Erythroblast (primary cell): ENCODE results near the gene RPS15.

ENCODE experiments used
- DNase-seq, 2 experiments: peaks; one replicate each; lab custom pipeline; 2025; lab: John Stamatoyannopoulos, UW
- GATA1 ChIP-seq: IDR thresholded peaks from 2 replicates; pipeline ENCODE4 v1.6.1; 2011; ENCODE audit warnings: low read depth, mild to moderate bottlenecking, control low read depth, low read length, moderate library complexity
- POLR2A ChIP-seq: IDR thresholded peaks from 2 replicates; pipeline ENCODE4 v1.6.1; 2011; ENCODE audit warnings: mild to moderate bottlenecking, low read length

Gene RPS15

GRCh38 chr19:1420590-1420989 lies 17.6 kb upstream of the RPS15 start:
- TF ChIP-seq GATA1 (no peak), POLR2A (no peak)
- no peak for DNase-seq

GRCh38 chr19:1421218-1421957 lies 16.8 kb upstream of the RPS15 start:
- TF ChIP-seq POLR2A (no peak), GATA1 (no peak)
- no peak for DNase-seq

GRCh38 chr19:1421958-1422305 lies 16.3 kb upstream of the RPS15 start:
- DNase-seq, result no peak
- TF ChIP-seq POLR2A (no peak), GATA1 (no peak)

- DNase-seq, result no peak
- TF ChIP-seq POLR2A (no peak), GATA1 (no peak)
Observed at GRCh38 chr19:1422360-1422759, 15.8 kb upstream of the RPS15 start.

GRCh38 chr19:1422943-1423342 lies 15.3 kb upstream of the RPS15 start:
- DNase-seq, result no peak
- TF ChIP-seq GATA1 (no peak), POLR2A (no peak)

GRCh38 chr19:1423436-1424191 lies 14.6 kb upstream of the RPS15 start:
- no peak for DNase-seq
- no peak for TF ChIP-seq GATA1

GRCh38 chr19:1424192-1424955 lies 13.8 kb upstream of the RPS15 start:
- TF ChIP-seq POLR2A (no peak), GATA1 (no peak)
- DNase-seq, result no peak

GRCh38 chr19:1425102-1425837 lies 12.9 kb upstream of the RPS15 start:
- DNase-seq, result no peak
- TF ChIP-seq POLR2A (no peak), GATA1 (no peak)

GRCh38 chr19:1425902-1426301 lies 12.3 kb upstream of the RPS15 start:
- DNase-seq, result no peak
- no peak for TF ChIP-seq GATA1
- no peak for TF ChIP-seq POLR2A

- DNase-seq, result no peak
- TF ChIP-seq GATA1, result no peak
Observed at GRCh38 chr19:1426736-1427135, 11.5 kb upstream of the RPS15 start.

- no peak for DNase-seq
- no peak for TF ChIP-seq POLR2A
- no peak for TF ChIP-seq GATA1
Observed at GRCh38 chr19:1427221-1427920, 10.8 kb upstream of the RPS15 start.

GRCh38 chr19:1428738-1429391 lies 9.3 kb upstream of the RPS15 start:
- TF ChIP-seq POLR2A, result no peak
- TF ChIP-seq GATA1, result no peak
- DNase-seq, result no peak

- DNase-seq, result no peak
- TF ChIP-seq POLR2A, result no peak
- no peak for TF ChIP-seq GATA1
Observed at GRCh38 chr19:1429750-1430149, 8.4 kb upstream of the RPS15 start.
